ENCODE results near the gene DAP.
A peak's percentile ranks its signal among the peaks of the same experiment; 100 is the strongest.
"Not testable (repeated sequence)": the region's sequence is repeated elsewhere in the genome, so short reads cannot be mapped to it uniquely, and the experiment has no call there.

The DAP gene

GRCh38 chr5:10761185-10761932 is at the start of gene DAP:
TSS of gene DAP (minus strand) at chr5:10761234. CDS start at chr5:10761068, 166 bp downstream.
- peak; percentile 78 to 87 for DNase-seq

- DNase-seq: no peak
Measured at GRCh38 chr5:10808347-10809226, 47.6 kb upstream of the DAP start.

GRCh38 chr5:10801931-10802666 is 41.1 kb upstream of the DAP start:
- DNase-seq: no peak

GRCh38 chr5:10800852-10801251 is 39.8 kb upstream of the DAP start:
- no peak for DNase-seq

GRCh38 chr5:10797261-10797660 is 36.2 kb upstream of the DAP start:
- DNase-seq: peak in 1 of 2 donors; percentile 21

GRCh38 chr5:10793785-10794184 is 32.8 kb upstream of the DAP start:
- DNase-seq: no peak

GRCh38 chr5:10792336-10792735 is 31.3 kb upstream of the DAP start:
- no peak for DNase-seq

GRCh38 chr5:10789726-10790125 is 28.7 kb upstream of the DAP start:
- no peak for DNase-seq

GRCh38 chr5:10789021-10789420 is 28.0 kb upstream of the DAP start:
- no peak for DNase-seq

- no peak for DNase-seq
Measured at GRCh38 chr5:10788358-10788757, 27.3 kb upstream of the DAP start.

- no peak for DNase-seq
Measured at GRCh38 chr5:10786835-10787234, 25.8 kb upstream of the DAP start.

GRCh38 chr5:10780208-10780607 is 19.2 kb upstream of the DAP start:
- not testable (repeated sequence) for DNase-seq

GRCh38 chr5:10779592-10779991 is 18.6 kb upstream of the DAP start:
- DNase-seq: no peak

GRCh38 chr5:10778179-10778910 is 17.3 kb upstream of the DAP start:
- DNase-seq: no peak

GRCh38 chr5:10775646-10776045 is 14.6 kb upstream of the DAP start:
- no peak for DNase-seq

- no peak for DNase-seq
Measured at GRCh38 chr5:10772901-10773585, 12.0 kb upstream of the DAP start.

- no peak for DNase-seq
Measured at GRCh38 chr5:10768328-10768899, 7.4 kb upstream of the DAP start.

- no peak for DNase-seq
Measured at GRCh38 chr5:10762776-10763500, 1.9 kb upstream of the DAP start.

GRCh38 chr5:10761933-10762775 is 1.1 kb upstream of the DAP start:
- peak in 1 of 2 donors; percentile 15 for DNase-seq

- DNase-seq: peak in 1 of 2 donors; percentile 62
Measured at GRCh38 chr5:10760921-10761184, 181 bp downstream of the DAP start.

Data from bone marrow (tissue), 2 donors.